Measurements from ENCODE around the gene HOATZ.

Gene HOATZ

GRCh38 chr11:111526501-111526900 lies 11.9 kb downstream of the HOATZ start:
- no peak overlapping the region for H3K4me3 ChIP-seq (ENCODE audit: low read length)
- DNase-seq (ENCODE audit: low read depth) = peak; percentile 87
- no peak for TF ChIP-seq CTCF (IDR thresholded peaks at IDR 0.05; ENCODE audit: insufficient read depth, low read depth, low read length, missing control alignments)

- no peak overlapping the region for H3K4me3 ChIP-seq (ENCODE audit: low read length)
- DNase-seq (ENCODE audit: low read depth) = no peak
- no peak for TF ChIP-seq CTCF (IDR thresholded peaks at IDR 0.05; ENCODE audit: insufficient read depth, low read depth, low read length, missing control alignments)
Measured at GRCh38 chr11:111527279-111527678, 12.7 kb downstream of the HOATZ start.

GRCh38 chr11:111528557-111528956 lies 14.0 kb downstream of the HOATZ start:
- peak; percentile 27 for TF ChIP-seq CTCF (IDR thresholded peaks at IDR 0.05; ENCODE audit: insufficient read depth, low read depth, low read length, missing control alignments)
- no peak overlapping the region for H3K4me3 ChIP-seq (ENCODE audit: low read length)
- DNase-seq (ENCODE audit: low read depth) = no peak

GRCh38 chr11:111530091-111530490 lies 15.5 kb downstream of the HOATZ start:
- H3K4me3 ChIP-seq (ENCODE audit: low read length) = no peak overlapping the region
- DNase-seq (ENCODE audit: low read depth) = peak; percentile 61
- no peak for TF ChIP-seq CTCF (IDR thresholded peaks at IDR 0.05; ENCODE audit: insufficient read depth, low read depth, low read length, missing control alignments)

- peak; percentile 62 for DNase-seq (ENCODE audit: low read depth)
- no peak overlapping the region for H3K4me3 ChIP-seq (ENCODE audit: low read length)
- no peak for TF ChIP-seq CTCF (IDR thresholded peaks at IDR 0.05; ENCODE audit: insufficient read depth, low read depth, low read length, missing control alignments)
Measured at GRCh38 chr11:111531136-111531535, 16.6 kb downstream of the HOATZ start.

- peak; percentile 97 for DNase-seq (ENCODE audit: low read depth)
Measured at GRCh38 chr11:111531687-111532364, 17.2 kb downstream of the HOATZ start.

More at GRCh38 chr11:111531687-111532364, 17.2 kb downstream of the HOATZ start:
- no peak overlapping the region for H3K4me3 ChIP-seq (ENCODE audit: low read length)
- no peak for TF ChIP-seq CTCF (IDR thresholded peaks at IDR 0.05; ENCODE audit: insufficient read depth, low read depth, low read length, missing control alignments)
